CD4-positive, alpha-beta T cell treated with Interleukin-21 for 1 hour (primary cell): ENCODE data around the gene HLCS.

ENCODE experiments used
- DNase-seq: peaks from one replicate; pipeline ENCODE4 v3.0.0-alpha.2; 2020

Gene HLCS

GRCh38 chr21:36713746-36714145, 252.7 kb downstream of the HLCS start:
- no peak for DNase-seq

- no peak for DNase-seq
Measured at GRCh38 chr21:36710729-36711048, 255.8 kb downstream of the HLCS start.

- no peak for DNase-seq
Measured at GRCh38 chr21:36709868-36710728, 256.4 kb downstream of the HLCS start.

- DNase-seq: no peak
Measured at GRCh38 chr21:36709030-36709867, 257.2 kb downstream of the HLCS start.

- DNase-seq: no peak
Measured at GRCh38 chr21:36708286-36709029, 258.0 kb downstream of the HLCS start.

GRCh38 chr21:36707763-36708285, 258.6 kb downstream of the HLCS start:
- DNase-seq: no peak

- DNase-seq: no peak
Measured at GRCh38 chr21:36706951-36707762, 259.3 kb downstream of the HLCS start.

- no peak for DNase-seq
Measured at GRCh38 chr21:36706482-36706852, 260.0 kb downstream of the HLCS start.

GRCh38 chr21:36705679-36706481, 260.6 kb downstream of the HLCS start:
- no peak for DNase-seq

- no peak for DNase-seq
Measured at GRCh38 chr21:36704958-36705678, 261.4 kb downstream of the HLCS start.

- DNase-seq: no peak
Measured at GRCh38 chr21:36704281-36704957, 262.1 kb downstream of the HLCS start.

- DNase-seq: no peak
Measured at GRCh38 chr21:36703626-36704280, 262.7 kb downstream of the HLCS start.

GRCh38 chr21:36703123-36703522, 263.3 kb downstream of the HLCS start:
- DNase-seq: no peak

GRCh38 chr21:36702622-36702968, 263.9 kb downstream of the HLCS start:
- DNase-seq: no peak

GRCh38 chr21:36701756-36702621, 264.5 kb downstream of the HLCS start:
- DNase-seq: no peak

GRCh38 chr21:36700971-36701755, 265.3 kb downstream of the HLCS start:
- no peak for DNase-seq
